Stimulated activated CD4-positive, alpha-beta T cell treated with anti-CD3 and anti-CD28 coated beads, Interleukin-2, amount 100 ng/mL, for 24 hours (primary cell): ENCODE results near the gene MTUS2.
A peak's percentile ranks its signal among the peaks of the same experiment; 100 is the strongest.

Experiments used
- DNase-seq, 2 donors: peaks; one replicate each; pipeline ENCODE4 v3.0.0-alpha.2; 2020

MTUS2 gene

GRCh38 chr13:29464105-29464679 lies 644.1 kb downstream of the MTUS2 start:
- DNase-seq, result no peak

- DNase-seq, result no peak
Observed at GRCh38 chr13:29465741-29466293, 645.7 kb downstream of the MTUS2 start.

- no peak for DNase-seq
Observed at GRCh38 chr13:29471551-29471950, 651.4 kb downstream of the MTUS2 start.

- DNase-seq, result peak; percentile 56 to 58
Observed at GRCh38 chr13:29472332-29472961, 652.3 kb downstream of the MTUS2 start.

GRCh38 chr13:29473166-29473565 lies 653.0 kb downstream of the MTUS2 start:
- DNase-seq, result no peak

GRCh38 chr13:29474991-29475390 lies 654.9 kb downstream of the MTUS2 start:
- DNase-seq, result no peak

- DNase-seq, result no peak
Observed at GRCh38 chr13:29476046-29476445, 655.9 kb downstream of the MTUS2 start.

GRCh38 chr13:29479716-29480492 lies 659.8 kb downstream of the MTUS2 start:
- no peak for DNase-seq

- DNase-seq, result no peak
Observed at GRCh38 chr13:29480893-29481525, 660.9 kb downstream of the MTUS2 start.

- DNase-seq, result no peak
Observed at GRCh38 chr13:29481603-29482002, 661.5 kb downstream of the MTUS2 start.

- no peak for DNase-seq
Observed at GRCh38 chr13:29482504-29482903, 662.4 kb downstream of the MTUS2 start.

- DNase-seq, result no peak
Observed at GRCh38 chr13:29483211-29483610, 663.1 kb downstream of the MTUS2 start.

- DNase-seq, result no peak
Observed at GRCh38 chr13:29483623-29484022, 663.5 kb downstream of the MTUS2 start.

- no peak for DNase-seq
Observed at GRCh38 chr13:29484236-29484635, 664.1 kb downstream of the MTUS2 start.

GRCh38 chr13:29484796-29485195 lies 664.7 kb downstream of the MTUS2 start:
- DNase-seq, result no peak

- DNase-seq, result no peak
Observed at GRCh38 chr13:29486551-29486950, 666.4 kb downstream of the MTUS2 start.

- no peak for DNase-seq
Observed at GRCh38 chr13:29487466-29488454, 667.6 kb downstream of the MTUS2 start.

- DNase-seq, result no peak
Observed at GRCh38 chr13:29489650-29490560, 669.8 kb downstream of the MTUS2 start.

- no peak for DNase-seq
Observed at GRCh38 chr13:29490561-29490885, 670.4 kb downstream of the MTUS2 start.

GRCh38 chr13:29491248-29491647 lies 671.1 kb downstream of the MTUS2 start:
- DNase-seq, result no peak

GRCh38 chr13:29493796-29494195 lies 673.7 kb downstream of the MTUS2 start:
- no peak for DNase-seq
